Ovary (tissue), 3 donors: Measurements from ENCODE around the gene RNF8.

Experiments used
- CTCF ChIP-seq, 3 donors: fragments of 450-650 bp in 2 of 3; fragments of 200-600 bp in 1 of 3; IDR thresholded peaks; one replicate each; pipeline versions ENCODE4 v1.5.1 to v1.8.0; 2016 to 2022; ENCODE audit warnings: antibody characterized with exemption in 3 of 3, mild to moderate bottlenecking in 1 of 3
- EP300 ChIP-seq: sonication (generic); formaldehyde crosslinking; IDR thresholded peaks from one replicate; pipeline ENCODE4 v1.6.1; 2017; ENCODE audit warnings: antibody characterized with exemption
- POLR2A ChIP-seq: fragments of 450-650 bp; IDR thresholded peaks from one replicate; pipeline ENCODE4 v1.6.1; 2017; ENCODE audit warnings: antibody characterized with exemption, mild to moderate bottlenecking, moderate library complexity
- donor health status: DM: no; HTN: no; CAD: no.

GRCh38 chr6:37311741-37312473 is 41.9 kb upstream of the RNF8 start:
- TF ChIP-seq CTCF (IDR thresholded peaks at IDR 0.05): no peak
- no peak for TF ChIP-seq EP300
- no peak for TF ChIP-seq POLR2A
